ENCODE data around the gene SCN10A. TPM values are rescaled to one million over a fixed set of nuclear protein-coding genes. Genes with fewer than 3 reads are reported as not detected.

The SCN10A gene
- polyA plus RNA-seq, 2 of the 4 experiments (the other 2 are of a cell fraction), result not detected

GRCh38 chr3:38743043-38743442 is 73.0 kb downstream of the SCN10A start:
- FAIRE-seq, result no peak
- no peak overlapping the region for H3K4me3 ChIP-seq
- no peaks in the 10 kb centered on the region for H3K9me3 ChIP-seq
- H3K27ac ChIP-seq, result no peak overlapping the region
- TF ChIP-seq MAZ (IDR thresholded peaks at IDR 0.05; ENCODE audit: borderline replicate concordance, low read depth, low read length) (no peak), NFE2L2 (conservative IDR thresholded peaks at IDR 0.05; ENCODE audit: low read length) (no peak), MAFK (IDR thresholded peaks at IDR 0.05; ENCODE audit: partially characterized antibody) (no peak), FOXS1 (CRISPR knock-in tag; IDR thresholded peaks at IDR 0.05) (no peak), ZFP36 (IDR thresholded peaks at IDR 0.05; ENCODE audit: borderline replicate concordance, partially characterized antibody) (no peak), HDAC2 (IDR thresholded peaks at IDR 0.05) (no peak), KDM5A (IDR thresholded peaks at IDR 0.05) (no peak), GATA3 (IDR thresholded peaks at IDR 0.05; ENCODE audit: borderline replicate concordance) (no peak), CEBPB (IDR thresholded peaks at IDR 0.05) (no peak), NR3C1 (IDR thresholded peaks at IDR 0.05) (no peak), RAD21 (conservative IDR thresholded peaks at IDR 0.05 in 1 of 2, IDR thresholded peaks at IDR 0.05 in 1 of 2) (no peak), CBX8 (IDR thresholded peaks at IDR 0.05) (no peak), CBX2 (IDR thresholded peaks at IDR 0.05; ENCODE audit: borderline replicate concordance, low read depth) (no peak), RCOR1 (IDR thresholded peaks at IDR 0.05; ENCODE audit: low read depth, low read length) (no peak), FOSB (CRISPR knock-in tag; IDR thresholded peaks at IDR 0.05) (no peak), ESRRA (IDR thresholded peaks at IDR 0.05; ENCODE audit: borderline replicate concordance, low read length) (no peak), MAX (IDR thresholded peaks at IDR 0.05) (no peak), ATOH8 (CRISPR knock-in tag; IDR thresholded peaks at IDR 0.05; ENCODE audit: low read depth) (no peak)
- TF ChIP-seq, protein P1, sequence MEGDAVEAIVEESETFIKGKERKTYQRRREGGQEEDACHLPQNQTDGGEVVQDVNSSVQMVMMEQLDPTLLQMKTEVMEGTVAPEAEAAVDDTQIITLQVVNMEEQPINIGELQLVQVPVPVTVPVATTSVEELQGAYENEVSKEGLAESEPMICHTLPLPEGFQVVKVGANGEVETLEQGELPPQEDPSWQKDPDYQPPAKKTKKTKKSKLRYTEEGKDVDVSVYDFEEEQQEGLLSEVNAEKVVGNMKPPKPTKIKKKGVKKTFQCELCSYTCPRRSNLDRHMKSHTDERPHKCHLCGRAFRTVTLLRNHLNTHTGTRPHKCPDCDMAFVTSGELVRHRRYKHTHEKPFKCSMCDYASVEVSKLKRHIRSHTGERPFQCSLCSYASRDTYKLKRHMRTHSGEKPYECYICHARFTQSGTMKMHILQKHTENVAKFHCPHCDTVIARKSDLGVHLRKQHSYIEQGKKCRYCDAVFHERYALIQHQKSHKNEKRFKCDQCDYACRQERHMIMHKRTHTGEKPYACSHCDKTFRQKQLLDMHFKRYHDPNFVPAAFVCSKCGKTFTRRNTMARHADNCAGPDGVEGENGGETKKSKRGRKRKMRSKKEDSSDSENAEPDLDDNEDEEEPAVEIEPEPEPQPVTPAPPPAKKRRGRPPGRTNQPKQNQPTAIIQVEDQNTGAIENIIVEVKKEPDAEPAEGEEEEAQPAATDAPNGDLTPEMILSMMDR (IDR thresholded peaks at IDR 0.05), result no peak
- TF ChIP-seq, protein P2, sequence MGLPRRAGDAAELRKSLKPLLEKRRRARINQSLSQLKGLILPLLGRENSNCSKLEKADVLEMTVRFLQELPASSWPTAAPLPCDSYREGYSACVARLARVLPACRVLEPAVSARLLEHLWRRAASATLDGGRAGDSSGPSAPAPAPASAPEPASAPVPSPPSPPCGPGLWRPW (IDR thresholded peaks at IDR 0.05), result no peak
- H3K4me1 ChIP-seq, result no peaks in the 10 kb centered on the region
- ChIA-PET POLR2A (no interaction called here), CTCF (interaction anchor here (1.0 kb wide), 1 partner anchor 257 kb away, joined by 4 read pairs; no protein-coding TSS in a partner anchor)
- DNase-seq (ENCODE audit: low read depth in 1 of 2, low spot score in 1 of 2), result no peak
- no peak for ATAC-seq
- no peak overlapping the region for H3K4me2 ChIP-seq
- 53% methylated on average over 7 of the region's 7 CpGs for WGBS (ENCODE audit: missing lambda C conversion rate)

DNA sequence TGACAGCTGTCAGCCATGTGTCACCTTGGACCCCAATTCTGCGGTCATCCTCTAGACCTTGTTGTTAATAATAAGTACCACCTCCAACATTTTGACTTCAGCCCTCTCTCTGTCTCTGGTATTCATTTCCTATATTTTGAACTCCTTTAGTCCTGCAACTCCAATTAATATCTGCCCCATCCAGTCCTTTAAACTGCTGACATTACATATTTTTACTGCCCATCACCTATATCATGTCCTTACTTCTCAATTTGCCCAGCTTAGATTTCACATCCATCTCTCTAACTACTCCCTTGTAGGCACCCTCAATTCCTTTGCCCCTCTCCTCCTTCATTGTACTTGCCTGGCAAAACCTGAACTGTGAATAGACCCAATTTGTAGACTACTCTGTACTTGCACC is 73.5 kb downstream of the SCN10A start:
- H3K4me3 ChIP-seq, result no peak overlapping the region
- 52% methylated on average over 1 of the region's 1 CpG for WGBS (ENCODE audit: missing lambda C conversion rate)
- ChIA-PET POLR2A (no interaction called here), CTCF (no interaction called here)
- ATAC-seq, result no peak
- H3K4me2 ChIP-seq, result no peak overlapping the region
- no peaks in the 10 kb centered on the region for H3K9me3 ChIP-seq
- no peak overlapping the region for H3K27ac ChIP-seq
- TF ChIP-seq CHD2 (IDR thresholded peaks at IDR 0.05; ENCODE audit: low read length, partially characterized antibody) (no peak), MAFK (IDR thresholded peaks at IDR 0.05; ENCODE audit: partially characterized antibody) (peak; percentile 88), TFCP2L1 (CRISPR knock-in tag; IDR thresholded peaks at IDR 0.05) (no peak), ZFP36 (IDR thresholded peaks at IDR 0.05; ENCODE audit: borderline replicate concordance, partially characterized antibody) (no peak), FOSB (CRISPR knock-in tag; IDR thresholded peaks at IDR 0.05) (no peak), CBX8 (IDR thresholded peaks at IDR 0.05) (no peak), HOXA7 (CRISPR knock-in tag; IDR thresholded peaks at IDR 0.05) (no peak), REST (IDR thresholded peaks at IDR 0.05) (no peak)
- H3K4me1 ChIP-seq, result no peaks in the 10 kb centered on the region
- no peak for FAIRE-seq
- DNase-seq (ENCODE audit: low read depth in 1 of 2, low spot score in 1 of 2), result no peak

All from A549 (cell line).